ENCODE results near the gene MT3. TPM values are rescaled to one million over a fixed set of nuclear protein-coding genes. Genes with fewer than 3 reads are reported as not detected.
A peak's percentile ranks its signal among the peaks of the same experiment; 100 is the strongest.

The MT3 gene
- total RNA-seq, 1 donor from 2014 or later = not detected

DNA sequence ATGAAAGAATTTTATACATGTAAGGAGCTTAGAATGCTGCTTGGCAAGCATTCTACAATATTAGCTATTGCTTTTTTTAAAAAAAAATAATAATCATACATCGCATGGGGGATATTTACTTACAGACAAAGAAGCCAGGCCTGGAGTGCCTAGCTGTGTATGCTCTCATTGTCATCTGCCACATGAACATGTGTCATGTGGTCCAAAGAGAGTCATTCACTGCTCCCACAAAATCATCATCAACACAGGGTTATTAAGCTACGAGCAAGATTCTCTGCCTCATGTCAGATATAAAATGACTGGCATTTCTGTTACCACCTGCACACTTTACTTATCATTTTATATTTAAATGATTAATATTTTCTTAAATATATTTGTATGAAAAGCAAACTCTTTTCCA lies 34.3 kb downstream of the MT3 start:
- H3K4me1 Mint-ChIP-seq = peaks cover 14% of the 10 kb centered on the region
- TF ChIP-seq EZH2 (IDR thresholded peaks at IDR 0.05) (no peak), EZH2phosphoT487 (IDR thresholded peaks at IDR 0.05) (no peak)
- TF ChIP-seq, protein P1, sequence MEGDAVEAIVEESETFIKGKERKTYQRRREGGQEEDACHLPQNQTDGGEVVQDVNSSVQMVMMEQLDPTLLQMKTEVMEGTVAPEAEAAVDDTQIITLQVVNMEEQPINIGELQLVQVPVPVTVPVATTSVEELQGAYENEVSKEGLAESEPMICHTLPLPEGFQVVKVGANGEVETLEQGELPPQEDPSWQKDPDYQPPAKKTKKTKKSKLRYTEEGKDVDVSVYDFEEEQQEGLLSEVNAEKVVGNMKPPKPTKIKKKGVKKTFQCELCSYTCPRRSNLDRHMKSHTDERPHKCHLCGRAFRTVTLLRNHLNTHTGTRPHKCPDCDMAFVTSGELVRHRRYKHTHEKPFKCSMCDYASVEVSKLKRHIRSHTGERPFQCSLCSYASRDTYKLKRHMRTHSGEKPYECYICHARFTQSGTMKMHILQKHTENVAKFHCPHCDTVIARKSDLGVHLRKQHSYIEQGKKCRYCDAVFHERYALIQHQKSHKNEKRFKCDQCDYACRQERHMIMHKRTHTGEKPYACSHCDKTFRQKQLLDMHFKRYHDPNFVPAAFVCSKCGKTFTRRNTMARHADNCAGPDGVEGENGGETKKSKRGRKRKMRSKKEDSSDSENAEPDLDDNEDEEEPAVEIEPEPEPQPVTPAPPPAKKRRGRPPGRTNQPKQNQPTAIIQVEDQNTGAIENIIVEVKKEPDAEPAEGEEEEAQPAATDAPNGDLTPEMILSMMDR (IDR thresholded peaks at IDR 0.05) = no peak
- no peak overlapping the region for H2AFZ ChIP-seq (replicated peaks)

DNA sequence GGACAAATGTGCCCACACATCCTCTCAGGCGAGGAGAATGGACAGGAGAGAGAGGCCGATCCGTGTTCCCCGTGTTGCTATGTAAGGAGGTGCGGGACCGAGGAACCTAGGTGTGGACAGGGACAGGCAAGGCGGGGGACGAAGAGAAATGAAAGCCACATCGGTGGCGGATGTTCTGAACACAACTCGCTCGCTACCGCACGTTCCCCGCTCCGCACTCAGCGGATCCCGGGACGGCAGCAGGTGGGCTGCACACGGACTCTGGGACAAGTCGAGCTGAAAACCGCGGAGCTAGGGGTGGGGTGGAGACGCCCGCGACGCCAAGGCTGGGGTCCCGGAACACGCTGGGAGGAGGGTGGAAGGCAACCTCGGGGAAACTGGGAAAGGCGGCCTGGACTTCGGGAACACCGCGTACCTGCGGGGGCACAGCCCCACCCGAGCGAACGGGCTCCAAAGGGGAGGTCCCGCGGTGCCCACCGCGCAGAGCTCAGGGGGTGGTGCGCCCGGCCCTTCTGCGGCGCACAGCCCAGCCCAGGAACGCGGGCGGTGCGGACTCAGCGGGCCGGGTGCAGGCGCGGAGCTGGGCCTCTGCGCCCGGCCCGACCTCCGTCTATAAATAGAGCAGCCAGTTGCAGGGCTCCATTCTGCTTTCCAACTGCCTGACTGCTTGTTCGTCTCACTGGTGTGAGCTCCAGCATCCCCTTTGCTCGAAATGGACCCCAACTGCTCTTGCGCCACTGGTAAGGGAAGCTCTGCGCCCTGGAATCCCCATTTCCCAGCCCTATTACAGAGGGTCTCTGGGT lies 36.0 kb downstream of the MT3 start, which contains the start of gene MT1E:
TSS of gene MT1E (plus strand) at position 642 of the 803 bp plus-strand sequence. CDS start at position 713, 71 bp downstream.
- Histone ChIP-seq H3F3A (ENCODE audit: low read depth) (peaks cover 6% of the 10 kb centered on the region), H3K27ac (no peak within 1 kb of the TSS), H3K9me3 (ENCODE audit: low read depth) (no peaks in the 10 kb centered on the region), H3K27me3 (peaks cover 100% of the 10 kb centered on the region), H2AFZ (replicated peaks) (peak within 1 kb of the TSS; percentile 86), H3K79me2 (ENCODE audit: low read depth) (no peaks in the 10 kb centered on the region), H4K20me1 (ENCODE audit: low read depth) (peaks cover 32% of the 10 kb centered on the region), H3K9ac (no peak within 1 kb of the TSS), H3K4me1 (no peaks in the 10 kb centered on the region), H3K4me3 (peak within 1 kb of the TSS; percentile 54), H3K36me3 (no peaks in the 10 kb centered on the region), H3K4me2 (peak within 1 kb of the TSS; percentile 89)
- no peaks in the 10 kb centered on the region for H3K9me3 Mint-ChIP-seq
- TF ChIP-seq EZH2phosphoT487 (IDR thresholded peaks at IDR 0.05) (peak; percentile 96), EZH2 (IDR thresholded peaks at IDR 0.05) (peak; percentile 98)
- TF ChIP-seq, protein P1 (IDR thresholded peaks at IDR 0.05) = no peak
- H3K4me1 Mint-ChIP-seq = peaks cover 15% of the 10 kb centered on the region
- no peak within 1 kb of the TSS for H3K27ac Mint-ChIP-seq
- H3K4me3 Mint-ChIP-seq = peak within 1 kb of the TSS; percentile 82
- peaks cover 62% of the 10 kb centered on the region for H3K27me3 Mint-ChIP-seq (ENCODE audit: insufficient read depth, low read depth)
- no peaks in the 10 kb centered on the region for H3K36me3 Mint-ChIP-seq
- DNase-seq (ENCODE audit: low spot score) = peak; percentile 71

More for the DNA sequence above, 34.3 kb downstream of the MT3 start:
- Histone ChIP-seq H3F3A (ENCODE audit: low read depth) (peaks cover 6% of the 10 kb centered on the region), H3K4me1 (no peaks in the 10 kb centered on the region), H3K27ac (no peak overlapping the region), H3K79me2 (ENCODE audit: low read depth) (no peaks in the 10 kb centered on the region), H3K27me3 (peaks cover 100% of the 10 kb centered on the region), H3K9me3 (ENCODE audit: low read depth) (no peaks in the 10 kb centered on the region), H3K4me2 (no peak overlapping the region), H3K9ac (no peak overlapping the region), H3K4me3 (no peak overlapping the region), H3K36me3 (no peaks in the 10 kb centered on the region), H4K20me1 (ENCODE audit: low read depth) (peaks cover 24% of the 10 kb centered on the region)
- no peak for DNase-seq (ENCODE audit: low spot score)
- Mint-ChIP-seq H3K36me3 (peaks cover 1% of the 10 kb centered on the region), H3K27me3 (ENCODE audit: insufficient read depth, low read depth) (peaks cover 62% of the 10 kb centered on the region), H3K4me3 (no peak overlapping the region), H3K27ac (no peak overlapping the region), H3K9me3 (no peaks in the 10 kb centered on the region)

DNA sequence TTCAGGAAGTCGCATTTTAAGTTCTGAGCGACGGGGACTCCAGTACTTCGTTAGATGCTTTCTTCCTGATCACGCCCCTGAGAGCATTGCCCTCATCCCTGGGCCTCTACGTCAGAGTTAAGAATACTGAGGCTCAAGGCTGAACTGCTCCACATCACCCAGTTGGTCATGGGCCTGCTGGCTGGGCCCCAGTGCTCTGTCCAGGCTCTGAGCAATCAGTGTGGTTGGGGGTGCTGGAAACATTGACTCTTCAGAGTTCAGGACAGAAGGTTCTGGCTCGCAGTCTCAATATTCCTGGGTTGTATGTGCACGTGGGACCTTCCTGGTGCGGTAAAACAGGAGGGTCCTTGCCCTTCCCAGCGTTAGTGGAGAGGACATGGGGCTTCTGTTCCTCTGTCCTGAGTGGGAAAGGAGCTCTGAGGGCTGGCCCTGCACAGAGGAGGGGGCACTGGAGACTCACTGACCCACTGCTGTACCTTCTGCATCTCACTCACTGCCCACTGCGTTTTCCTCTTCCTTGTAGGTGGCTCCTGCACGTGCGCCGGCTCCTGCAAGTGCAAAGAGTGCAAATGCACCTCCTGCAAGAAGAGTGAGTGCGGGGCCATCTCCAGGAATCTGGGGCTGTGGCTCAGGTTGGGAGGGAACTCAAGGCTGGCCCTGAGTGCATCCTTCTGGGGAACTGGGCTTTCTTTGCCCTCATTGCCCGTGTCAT lies 36.8 kb downstream of the MT3 start:
- Mint-ChIP-seq H3K4me1 (peaks cover 15% of the 10 kb centered on the region), H3K27me3 (ENCODE audit: insufficient read depth, low read depth) (peaks cover 66% of the 10 kb centered on the region), H3K9me3 (no peaks in the 10 kb centered on the region), H3K4me3 (peak overlapping the region; percentile 74), H3K27ac (no peak overlapping the region), H3K36me3 (no peaks in the 10 kb centered on the region)
- Histone ChIP-seq H3K9ac (no peak overlapping the region), H3K4me1 (no peaks in the 10 kb centered on the region), H3K4me3 (peak overlapping the region; percentile 54), H4K20me1 (ENCODE audit: low read depth) (peaks cover 34% of the 10 kb centered on the region), H3K27me3 (peaks cover 100% of the 10 kb centered on the region), H3K9me3 (ENCODE audit: low read depth) (no peaks in the 10 kb centered on the region), H3K79me2 (ENCODE audit: low read depth) (no peaks in the 10 kb centered on the region), H3F3A (ENCODE audit: low read depth) (peaks cover 6% of the 10 kb centered on the region), H3K4me2 (peak overlapping the region; percentile 89), H3K36me3 (no peaks in the 10 kb centered on the region), H3K27ac (no peak overlapping the region), H2AFZ (replicated peaks) (peak overlapping the region; percentile 86)
- no peak for DNase-seq (ENCODE audit: low spot score)
- TF ChIP-seq, protein P1 (IDR thresholded peaks at IDR 0.05) = no peak
- TF ChIP-seq EZH2 (IDR thresholded peaks at IDR 0.05) = peak; percentile 57
- TF ChIP-seq EZH2phosphoT487 (IDR thresholded peaks at IDR 0.05) = no peak

Measured in neural progenitor cell (in vitro differentiated cells).